Measurements from ENCODE around the gene RMDN2.

Gene RMDN2

GRCh38 chr2:37984589-37984988 lies 59.5 kb downstream of the RMDN2 start:
- Histone ChIP-seq H3K4me1 (ENCODE audit: control insufficient read depth, insufficient read depth, low read length) (no peaks in the 10 kb centered on the region), H3K36me3 (ENCODE audit: control insufficient read depth in 2 of 2, insufficient read depth in 1 of 2, low read length in 2 of 2) (no peaks in the 10 kb centered on the region), H3K27ac (ENCODE audit: extremely low read depth, low read depth, low read length) (no peak overlapping the region), H3K9me3 (ENCODE audit: control insufficient read depth, insufficient read depth, low read depth, low read length) (no peaks in the 10 kb centered on the region), H3K4me3 (ENCODE audit: low read depth, low read length) (no peak overlapping the region)
- CTCF ChIA-PET: interaction anchor here (1.0 to 1.5 kb wide), 4 partner anchors 131 to 290 kb away, joined by 3 to 7 read pairs (median 5); no protein-coding TSS in a partner anchor
- peak; percentile 28 for TF ChIP-seq ZNF654 (tag by site-specific recombination; IDR thresholded peaks at IDR 0.05; ENCODE audit: low read depth)
- no peak for TF ChIP-seq ZNF274 (IDR thresholded peaks at IDR 0.05; ENCODE audit: low read length)
- TF ChIP-seq ZNF274 (tag by site-specific recombination; IDR thresholded peaks at IDR 0.05; ENCODE audit: borderline replicate concordance): no peak
- POLR2A ChIA-PET: interaction anchor here (0.6 kb wide), 1 partner anchor 9 kb away, joined by 3 read pairs; no protein-coding TSS in a partner anchor

GRCh38 chr2:37985333-37985732 lies 60.2 kb downstream of the RMDN2 start:
- POLR2A ChIA-PET: interaction anchor here (1.0 kb wide), 1 partner anchor 91 kb away, joined by 3 read pairs; no protein-coding TSS in a partner anchor

More at GRCh38 chr2:37985333-37985732, 60.2 kb downstream of the RMDN2 start:
- Histone ChIP-seq H3K9me3 (ENCODE audit: control insufficient read depth, insufficient read depth, low read depth, low read length) (no peaks in the 10 kb centered on the region), H3K27ac (ENCODE audit: extremely low read depth, low read depth, low read length) (no peak overlapping the region), H3K36me3 (ENCODE audit: control insufficient read depth in 2 of 2, insufficient read depth in 1 of 2, low read length in 2 of 2) (no peaks in the 10 kb centered on the region; a peak in 1 of 3 replicates), H3K4me3 (ENCODE audit: low read depth, low read length) (no peak overlapping the region), H3K4me1 (ENCODE audit: control insufficient read depth, insufficient read depth, low read length) (no peaks in the 10 kb centered on the region)
- TF ChIP-seq, protein P1, sequence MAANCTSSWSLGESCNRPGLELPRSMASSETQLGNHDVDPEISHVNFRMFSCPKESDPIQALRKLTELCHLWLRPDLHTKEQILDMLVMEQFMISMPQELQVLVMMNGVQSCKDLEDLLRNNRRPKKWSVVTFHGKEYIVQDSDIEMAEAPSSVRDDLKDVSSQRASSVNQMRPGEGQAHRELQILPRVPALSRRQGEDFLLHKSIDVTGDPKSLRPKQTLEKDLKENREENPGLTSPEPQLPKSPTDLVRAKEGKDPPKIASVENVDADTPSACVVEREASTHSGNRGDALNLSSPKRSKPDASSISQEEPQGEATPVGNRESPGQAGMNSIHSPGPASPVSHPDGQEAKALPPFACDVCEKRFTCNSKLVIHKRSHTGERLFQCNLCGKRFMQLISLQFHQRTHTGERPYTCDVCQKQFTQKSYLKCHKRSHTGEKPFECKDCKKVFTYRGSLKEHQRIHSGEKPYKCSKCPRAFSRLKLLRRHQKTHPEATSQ (tag by site-specific recombination; IDR thresholded peaks at IDR 0.05): no peak
- TF ChIP-seq ZNF423 (tag by site-specific recombination; IDR thresholded peaks at IDR 0.05) (no peak), GLI4 (tag by site-specific recombination; IDR thresholded peaks at IDR 0.05) (no peak), ZNF596 (tag by site-specific recombination; IDR thresholded peaks at IDR 0.05) (no peak), HOXD13 (CRISPR knock-in tag; IDR thresholded peaks at IDR 0.05; ENCODE audit: borderline replicate concordance) (no peak), ZNF645 (tag by site-specific recombination; IDR thresholded peaks at IDR 0.05) (no peak), ZNF555 (tag by site-specific recombination; conservative IDR thresholded peaks at IDR 0.05) (no peak), ZNF391 (tag by site-specific recombination; IDR thresholded peaks at IDR 0.05; ENCODE audit: borderline replicate concordance, low read depth) (no peak), ZNF571 (tag by site-specific recombination; IDR thresholded peaks at IDR 0.05) (no peak), ZBTB7A (tag by site-specific recombination; IDR thresholded peaks at IDR 0.05; ENCODE audit: low read depth) (no peak), GLI2 (tag by site-specific recombination; IDR thresholded peaks at IDR 0.05; ENCODE audit: borderline replicate concordance, low read depth) (no peak), MZF1 (tag by site-specific recombination; IDR thresholded peaks at IDR 0.05; ENCODE audit: borderline replicate concordance) (no peak), ZFP41 (tag by site-specific recombination; IDR thresholded peaks at IDR 0.05; ENCODE audit: borderline replicate concordance) (no peak), ZNF514 (tag by site-specific recombination; IDR thresholded peaks at IDR 0.05) (no peak), ZSCAN30 (tag by site-specific recombination; IDR thresholded peaks at IDR 0.05) (no peak), ZBTB48 (tag by site-specific recombination; IDR thresholded peaks at IDR 0.05) (no peak), FEZF1 (tag by site-specific recombination; IDR thresholded peaks at IDR 0.05) (no peak)
- TF ChIP-seq, protein P2, sequence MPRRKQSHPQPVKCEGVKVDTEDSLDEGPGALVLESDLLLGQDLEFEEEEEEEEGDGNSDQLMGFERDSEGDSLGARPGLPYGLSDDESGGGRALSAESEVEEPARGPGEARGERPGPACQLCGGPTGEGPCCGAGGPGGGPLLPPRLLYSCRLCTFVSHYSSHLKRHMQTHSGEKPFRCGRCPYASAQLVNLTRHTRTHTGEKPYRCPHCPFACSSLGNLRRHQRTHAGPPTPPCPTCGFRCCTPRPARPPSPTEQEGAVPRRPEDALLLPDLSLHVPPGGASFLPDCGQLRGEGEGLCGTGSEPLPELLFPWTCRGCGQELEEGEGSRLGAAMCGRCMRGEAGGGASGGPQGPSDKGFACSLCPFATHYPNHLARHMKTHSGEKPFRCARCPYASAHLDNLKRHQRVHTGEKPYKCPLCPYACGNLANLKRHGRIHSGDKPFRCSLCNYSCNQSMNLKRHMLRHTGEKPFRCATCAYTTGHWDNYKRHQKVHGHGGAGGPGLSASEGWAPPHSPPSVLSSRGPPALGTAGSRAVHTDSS (tag by site-specific recombination; IDR thresholded peaks at IDR 0.05): no peak
- TF ChIP-seq, protein P3, sequence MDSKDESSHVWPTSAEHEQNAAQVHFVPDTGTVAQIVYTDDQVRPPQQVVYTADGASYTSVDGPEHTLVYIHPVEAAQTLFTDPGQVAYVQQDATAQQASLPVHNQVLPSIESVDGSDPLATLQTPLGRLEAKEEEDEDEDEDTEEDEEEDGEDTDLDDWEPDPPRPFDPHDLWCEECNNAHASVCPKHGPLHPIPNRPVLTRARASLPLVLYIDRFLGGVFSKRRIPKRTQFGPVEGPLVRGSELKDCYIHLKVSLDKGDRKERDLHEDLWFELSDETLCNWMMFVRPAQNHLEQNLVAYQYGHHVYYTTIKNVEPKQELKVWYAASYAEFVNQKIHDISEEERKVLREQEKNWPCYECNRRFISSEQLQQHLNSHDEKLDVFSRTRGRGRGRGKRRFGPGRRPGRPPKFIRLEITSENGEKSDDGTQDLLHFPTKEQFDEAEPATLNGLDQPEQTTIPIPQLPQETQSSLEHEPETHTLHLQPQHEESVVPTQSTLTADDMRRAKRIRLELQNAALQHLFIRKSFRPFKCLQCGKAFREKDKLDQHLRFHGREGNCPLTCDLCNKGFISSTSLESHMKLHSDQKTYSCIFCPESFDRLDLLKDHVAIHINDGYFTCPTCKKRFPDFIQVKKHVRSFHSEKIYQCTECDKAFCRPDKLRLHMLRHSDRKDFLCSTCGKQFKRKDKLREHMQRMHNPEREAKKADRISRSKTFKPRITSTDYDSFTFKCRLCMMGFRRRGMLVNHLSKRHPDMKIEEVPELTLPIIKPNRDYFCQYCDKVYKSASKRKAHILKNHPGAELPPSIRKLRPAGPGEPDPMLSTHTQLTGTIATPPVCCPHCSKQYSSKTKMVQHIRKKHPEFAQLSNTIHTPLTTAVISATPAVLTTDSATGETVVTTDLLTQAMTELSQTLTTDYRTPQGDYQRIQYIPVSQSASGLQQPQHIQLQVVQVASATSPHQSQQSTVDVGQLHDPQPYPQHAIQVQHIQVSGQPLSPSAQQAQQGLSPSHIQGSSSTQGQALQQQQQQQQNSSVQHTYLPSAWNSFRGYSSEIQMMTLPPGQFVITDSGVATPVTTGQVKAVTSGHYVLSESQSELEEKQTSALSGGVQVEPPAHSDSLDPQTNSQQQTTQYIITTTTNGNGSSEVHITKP (tag by site-specific recombination; IDR thresholded peaks at IDR 0.05): no peak
- CTCF ChIA-PET: interaction anchor here (0.9 to 1.5 kb wide), 6 partner anchors 129 to 589 kb away, joined by 3 to 7 read pairs (median 4); no protein-coding TSS in a partner anchor

Data from HEK293 (cell line).